Progenitor cell of endocrine pancreas (in vitro differentiated cells): ENCODE data around the gene MLH3. TPM values are rescaled to one million over a fixed set of nuclear protein-coding genes. Genes with fewer than 3 reads are reported as not detected.

ENCODE experiments used
- DNase-seq: peaks from one replicate; pipeline ENCODE4 v3.0.0; 2021; ENCODE audit warnings: low spot score; ENCODE audit not compliant: unreplicated experiment
- H3K27ac Mint-ChIP-seq: 2 replicates; pipeline ENCODE4 v1.8.0; 2021; ENCODE audit warnings: mild to moderate bottlenecking, moderate library complexity, mixed read lengths
- H3K27me3 Mint-ChIP-seq: 2 replicates; pipeline ENCODE4 v1.8.0; 2021; ENCODE audit warnings: mixed read lengths
- H3K36me3 Mint-ChIP-seq: 2 replicates; pipeline ENCODE4 v1.8.0; 2022; ENCODE audit warnings: mixed read lengths; ENCODE audit not compliant: insufficient read depth
- H3K4me1 Mint-ChIP-seq: 2 replicates; pipeline ENCODE4 v1.8.0; 2021; ENCODE audit warnings: low read depth, mixed read lengths
- H3K4me3 Mint-ChIP-seq: 2 replicates; pipeline ENCODE4 v1.8.0; 2021; ENCODE audit warnings: low read depth, mild to moderate bottlenecking, moderate library complexity, mixed read lengths
- H3K9me3 Mint-ChIP-seq: 2 replicates; pipeline ENCODE4 v1.8.0; 2021; ENCODE audit warnings: low read depth, mixed read lengths
- total RNA-seq: library from RNA; stranded (reverse); gene quantifications from 2 replicates; pipeline ENCODE4 v1.2.1, GENCODE V29; 2021
- TF ChIP-seq, protein P1 (sequence below): fragments of 200-600 bp; sonication (generic); IDR thresholded peaks from one replicate; pipeline ENCODE4 v1.5.0; 2021; ENCODE audit warnings: antibody characterized with exemption, mild to moderate bottlenecking; ENCODE audit not compliant: unreplicated experiment

Gene MLH3
- total RNA-seq, 1 donor from 2014 or later = 30.8 TPM

GRCh38 chr14:75040959-75041358 is 10.3 kb downstream of the MLH3 start:
- TF ChIP-seq, protein P1, sequence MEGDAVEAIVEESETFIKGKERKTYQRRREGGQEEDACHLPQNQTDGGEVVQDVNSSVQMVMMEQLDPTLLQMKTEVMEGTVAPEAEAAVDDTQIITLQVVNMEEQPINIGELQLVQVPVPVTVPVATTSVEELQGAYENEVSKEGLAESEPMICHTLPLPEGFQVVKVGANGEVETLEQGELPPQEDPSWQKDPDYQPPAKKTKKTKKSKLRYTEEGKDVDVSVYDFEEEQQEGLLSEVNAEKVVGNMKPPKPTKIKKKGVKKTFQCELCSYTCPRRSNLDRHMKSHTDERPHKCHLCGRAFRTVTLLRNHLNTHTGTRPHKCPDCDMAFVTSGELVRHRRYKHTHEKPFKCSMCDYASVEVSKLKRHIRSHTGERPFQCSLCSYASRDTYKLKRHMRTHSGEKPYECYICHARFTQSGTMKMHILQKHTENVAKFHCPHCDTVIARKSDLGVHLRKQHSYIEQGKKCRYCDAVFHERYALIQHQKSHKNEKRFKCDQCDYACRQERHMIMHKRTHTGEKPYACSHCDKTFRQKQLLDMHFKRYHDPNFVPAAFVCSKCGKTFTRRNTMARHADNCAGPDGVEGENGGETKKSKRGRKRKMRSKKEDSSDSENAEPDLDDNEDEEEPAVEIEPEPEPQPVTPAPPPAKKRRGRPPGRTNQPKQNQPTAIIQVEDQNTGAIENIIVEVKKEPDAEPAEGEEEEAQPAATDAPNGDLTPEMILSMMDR = no peak
- no peak overlapping the region for H3K4me3 Mint-ChIP-seq
- no peaks in the 10 kb centered on the region for H3K27me3 Mint-ChIP-seq
- H3K9me3 Mint-ChIP-seq = no peaks in the 10 kb centered on the region
- peaks cover 14% of the 10 kb centered on the region for H3K36me3 Mint-ChIP-seq
- DNase-seq = no peak
- peaks cover 5% of the 10 kb centered on the region for H3K4me1 Mint-ChIP-seq
- H3K27ac Mint-ChIP-seq = no peak overlapping the region

- H3K27me3 Mint-ChIP-seq = no peaks in the 10 kb centered on the region
- no peak overlapping the region for H3K4me3 Mint-ChIP-seq
- no peak overlapping the region for H3K27ac Mint-ChIP-seq
- TF ChIP-seq, protein P1 = no peak
- H3K9me3 Mint-ChIP-seq = no peaks in the 10 kb centered on the region
- H3K36me3 Mint-ChIP-seq = peaks cover 15% of the 10 kb centered on the region
- H3K4me1 Mint-ChIP-seq = peaks cover 5% of the 10 kb centered on the region
- DNase-seq = no peak
Measured at GRCh38 chr14:75040507-75040906, 10.8 kb downstream of the MLH3 start.

- no peaks in the 10 kb centered on the region for H3K27me3 Mint-ChIP-seq
- no peaks in the 10 kb centered on the region for H3K9me3 Mint-ChIP-seq
- TF ChIP-seq, protein P1 = no peak
- H3K4me3 Mint-ChIP-seq = no peak overlapping the region
- H3K4me1 Mint-ChIP-seq = no peaks in the 10 kb centered on the region
- H3K36me3 Mint-ChIP-seq = peaks cover 26% of the 10 kb centered on the region
- no peak for DNase-seq
- peak overlapping the region; percentile 10 for H3K27ac Mint-ChIP-seq
Measured at GRCh38 chr14:75032939-75033338, 18.3 kb downstream of the MLH3 start.

GRCh38 chr14:75030147-75030546 is 21.1 kb downstream of the MLH3 start:
- no peaks in the 10 kb centered on the region for H3K9me3 Mint-ChIP-seq
- no peaks in the 10 kb centered on the region for H3K4me1 Mint-ChIP-seq
- H3K4me3 Mint-ChIP-seq = no peak overlapping the region
- H3K27ac Mint-ChIP-seq = no peak overlapping the region
- TF ChIP-seq, protein P1 = no peak
- H3K36me3 Mint-ChIP-seq = peaks cover 17% of the 10 kb centered on the region
- DNase-seq = no peak
- H3K27me3 Mint-ChIP-seq = no peaks in the 10 kb centered on the region

DNA sequence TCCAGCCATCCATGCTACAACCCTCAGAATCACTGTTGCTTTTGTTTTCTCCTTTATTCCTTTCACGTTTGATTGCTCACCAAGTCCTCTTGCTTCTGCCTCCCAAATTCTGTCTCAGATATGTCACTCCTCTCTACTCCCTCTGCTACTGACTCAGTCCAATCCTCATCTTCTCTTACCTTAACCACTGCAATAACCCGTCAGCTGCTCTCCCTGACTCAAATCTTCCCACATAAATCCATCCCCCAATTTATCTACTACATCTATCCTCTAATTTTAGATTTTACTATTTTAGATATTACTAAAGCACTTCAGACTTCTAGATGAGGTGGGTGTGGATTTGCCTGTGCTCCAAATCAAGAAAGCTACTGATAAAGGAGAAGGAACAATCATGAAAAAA is 25.4 kb downstream of the MLH3 start:
- H3K36me3 Mint-ChIP-seq = peaks cover 11% of the 10 kb centered on the region
- no peak for DNase-seq
- TF ChIP-seq, protein P1 = no peak
- H3K9me3 Mint-ChIP-seq = no peaks in the 10 kb centered on the region
- no peak overlapping the region for H3K4me3 Mint-ChIP-seq
- H3K27me3 Mint-ChIP-seq = no peaks in the 10 kb centered on the region
- H3K4me1 Mint-ChIP-seq = no peaks in the 10 kb centered on the region
- H3K27ac Mint-ChIP-seq = no peak overlapping the region
